OCI-LY7 (cell line): ENCODE results near the gene ZNF74. TPM values are rescaled to one million over a fixed set of nuclear protein-coding genes. Genes with fewer than 3 reads are reported as not detected.

Source experiments
- BruUV-seq: library from RNA; stranded (reverse); fragments of 400-500 nt; replicated peaks from 2 replicates; lab custom pipeline; 2021; lab: Mats Ljungman, UMichigan
- CTCF ChIA-PET: fragments of 300-600 bp; sonication (Branson Sonifier 250); formaldehyde crosslinking; loops from one replicate; lab custom pipeline; 2022; ENCODE audit warnings: antibody characterized with exemption; ENCODE audit not compliant: unreplicated experiment; lab: Charles Lee
- POLR2A ChIA-PET: fragments of 300-600 bp; sonication (Branson Sonifier 250); formaldehyde crosslinking; loops from one replicate; lab custom pipeline; 2022; ENCODE audit warnings: antibody characterized with exemption; lab: Charles Lee
- DNase-seq: peaks from one replicate; pipeline ENCODE4 v3.0.0-alpha.2; 2015; ENCODE audit warnings: low spot score
- H2AFZ ChIP-seq: fragments of 200-600 bp; sonication (generic), shearing (Covaris generic); 2 replicates; pipeline ENCODE4 v1.6.1; 2014; ENCODE audit warnings: mild to moderate bottlenecking, antibody characterized with exemption, low read length, moderate library complexity
- H3K27ac ChIP-seq: fragments of 200-600 bp; sonication (generic); 2 replicates; pipeline ENCODE4 v1.5.1; 2014; ENCODE audit warnings: mixed run types, low read depth, mild to moderate bottlenecking, moderate library complexity, low read length, inconsistent platforms; ENCODE audit not compliant: poor library complexity, severe bottlenecking
- H3K36me3 ChIP-seq: fragments of 200-600 bp; sonication (generic); 2 replicates; pipeline ENCODE4 v1.6.1; 2014; ENCODE audit warnings: mild to moderate bottlenecking, antibody characterized with exemption, low read length, moderate library complexity, mixed read lengths; ENCODE audit not compliant: insufficient read depth
- H3K4me1 ChIP-seq: fragments of 200-600 bp; sonication (generic); 2 replicates; pipeline ENCODE4 v1.5.1; 2014; ENCODE audit warnings: mild to moderate bottlenecking, low read length; ENCODE audit not compliant: insufficient read depth, poor library complexity, severe bottlenecking
- H3K4me2 ChIP-seq: fragments of 200-600 bp; sonication (generic); 2 replicates; pipeline ENCODE4 v1.6.1; 2014; ENCODE audit warnings: mild to moderate bottlenecking, low read length
- H3K4me3 ChIP-seq: fragments of 200-600 bp; sonication (generic); 2 replicates; pipeline ENCODE4 v1.5.1; 2014; ENCODE audit warnings: mild to moderate bottlenecking, low read depth, low read length; ENCODE audit not compliant: poor library complexity, severe bottlenecking
- H3K79me2 ChIP-seq: fragments of 200-600 bp; sonication (generic); 2 replicates; pipeline ENCODE4 v1.6.1; 2016; ENCODE audit warnings: low read depth, mild to moderate bottlenecking, low read length, moderate library complexity, mixed read lengths; ENCODE audit not compliant: insufficient read depth
- H3K9me2 ChIP-seq: fragments of 200-600 bp; sonication (generic); 2 replicates; pipeline ENCODE4 v1.6.1; 2016; ENCODE audit warnings: mild to moderate bottlenecking, low read length, mixed read lengths; ENCODE audit not compliant: insufficient read depth
- H3K9me3 ChIP-seq: fragments of 200-600 bp; sonication (generic); 2 replicates; pipeline ENCODE4 v1.6.1; 2014; ENCODE audit warnings: mild to moderate bottlenecking, mixed run types, low read length, mixed read lengths
- H4K20me1 ChIP-seq: fragments of 200-600 bp; sonication (generic); 2 replicates; pipeline ENCODE4 v1.6.1; 2014; ENCODE audit warnings: mild to moderate bottlenecking, antibody characterized with exemption, low read length, moderate library complexity, mixed read lengths; ENCODE audit not compliant: insufficient read depth
- CTCF ChIP-seq: fragments of 200-600 bp; sonication (generic); conservative IDR thresholded peaks from 2 replicates; pipeline ENCODE4 v1.5.1; 2014; ENCODE audit warnings: mild to moderate bottlenecking, antibody characterized with exemption, low read length, moderate library complexity, mixed read lengths
- EZH2phosphoT487 ChIP-seq: fragments of 200-600 bp; sonication (generic); IDR thresholded peaks from 2 replicates; pipeline ENCODE4 v1.6.1; 2018; ENCODE audit warnings: low read depth, borderline replicate concordance, mild to moderate bottlenecking, mixed run types, antibody characterized with exemption, low read length, moderate library complexity, mixed read lengths
- intact Hi-C: fragments of 100-400 bp; cut with micrococcal nuclease; formaldehyde crosslinking; loops from one replicate; pipeline ENCODE4 v1.10.0; 2022; ENCODE audit not compliant: unreplicated experiment
- total RNA-seq, 2 experiments: library from RNA; depleted of rRNA in 1 of 2; stranded (reverse); fragments of >200 nt in 1 of 2; shearing (Covaris generic) in 1 of 2; gene quantifications; 2 replicates each; pipeline ENCODE4 v1.2.3, GENCODE V29; 2014 to 2022

Gene ZNF74
- total RNA-seq, 2 experiments from 2014 or later: not detected

- BruUV-seq: no TSS peak
- H4K20me1 ChIP-seq: no peaks in the 10 kb centered on the region
- H3K79me2 ChIP-seq: no peaks in the 10 kb centered on the region
- no peak overlapping the region for H3K4me3 ChIP-seq
- H3K9me2 ChIP-seq: no peaks in the 10 kb centered on the region
- H3K27ac ChIP-seq: no peak overlapping the region
- H3K4me1 ChIP-seq: no peaks in the 10 kb centered on the region
- CTCF ChIA-PET: no interaction called here
- POLR2A ChIA-PET: no interaction called here
- H3K9me3 ChIP-seq: peaks cover 5% of the 10 kb centered on the region; the same call in 1 of the 2 replicates
- TF ChIP-seq CTCF (no peak), EZH2phosphoT487 (no peak)
- no peak overlapping the region for H2AFZ ChIP-seq
- no peak overlapping the region for H3K4me2 ChIP-seq
- no peak for DNase-seq
- no peaks in the 10 kb centered on the region for H3K36me3 ChIP-seq
- intact Hi-C loops: no loop called here
These were observed 807 bp upstream of the ZNF74 start for GRCh38 chr22:20392983-20393704.

GRCh38 chr22:20395181-20395906, 1.4 kb downstream of the ZNF74 start:
- CTCF ChIA-PET: no interaction called here
- intact Hi-C loops: no loop called here
- POLR2A ChIA-PET: no interaction called here

More at GRCh38 chr22:20395181-20395906, 1.4 kb downstream of the ZNF74 start:
- Histone ChIP-seq H3K9me2 (no peaks in the 10 kb centered on the region), H3K4me3 (no peak overlapping the region), H3K79me2 (no peaks in the 10 kb centered on the region), H3K4me2 (no peak overlapping the region), H3K36me3 (no peaks in the 10 kb centered on the region), H3K4me1 (no peaks in the 10 kb centered on the region), H4K20me1 (no peaks in the 10 kb centered on the region), H2AFZ (no peak overlapping the region), H3K9me3 (no peaks in the 10 kb centered on the region), H3K27ac (no peak overlapping the region)
- no TSS peak for BruUV-seq
- no peak for DNase-seq
- no peak for TF ChIP-seq EZH2phosphoT487
- TF ChIP-seq CTCF: no peak
